AG10803 (cell line): ENCODE results near the gene WAC.

Experiments used
- DNase-seq: peaks from one replicate; pipeline ENCODE4 v3.0.0; 2010; ENCODE audit warnings: low read depth
- H3K4me3 ChIP-seq: 2 replicates; pipeline ENCODE4 v1.5.1; 2011; ENCODE audit warnings: mild to moderate bottlenecking, low read length, control low read depth
- TF ChIP-seq, protein P1 (sequence below): conservative IDR thresholded peaks from 2 replicates; pipeline ENCODE4 v1.5.1; 2011; ENCODE audit warnings: mild to moderate bottlenecking, low read length, control low read depth, inconsistent platforms

Gene WAC

DNA sequence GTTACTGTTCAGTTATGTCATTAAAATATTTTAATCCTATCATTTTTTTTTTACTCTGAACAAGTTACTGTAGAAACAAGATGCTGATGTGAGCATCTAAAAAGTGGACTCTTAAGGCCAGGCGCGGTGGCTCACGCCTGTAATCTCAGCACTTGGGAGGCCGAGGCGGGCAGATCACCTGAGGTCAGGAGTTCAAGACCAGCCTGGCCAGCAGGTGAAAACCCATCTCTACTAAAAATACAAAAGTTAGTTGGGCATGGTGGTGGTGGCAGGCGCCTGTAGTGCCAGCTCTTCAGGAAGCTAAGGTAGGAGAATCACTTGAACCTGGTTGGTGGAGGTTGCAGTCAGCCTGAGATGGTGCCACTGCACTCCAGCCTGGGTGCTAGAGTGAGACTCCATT is 2.9 kb downstream of the WAC start:
- TF ChIP-seq, protein P1, sequence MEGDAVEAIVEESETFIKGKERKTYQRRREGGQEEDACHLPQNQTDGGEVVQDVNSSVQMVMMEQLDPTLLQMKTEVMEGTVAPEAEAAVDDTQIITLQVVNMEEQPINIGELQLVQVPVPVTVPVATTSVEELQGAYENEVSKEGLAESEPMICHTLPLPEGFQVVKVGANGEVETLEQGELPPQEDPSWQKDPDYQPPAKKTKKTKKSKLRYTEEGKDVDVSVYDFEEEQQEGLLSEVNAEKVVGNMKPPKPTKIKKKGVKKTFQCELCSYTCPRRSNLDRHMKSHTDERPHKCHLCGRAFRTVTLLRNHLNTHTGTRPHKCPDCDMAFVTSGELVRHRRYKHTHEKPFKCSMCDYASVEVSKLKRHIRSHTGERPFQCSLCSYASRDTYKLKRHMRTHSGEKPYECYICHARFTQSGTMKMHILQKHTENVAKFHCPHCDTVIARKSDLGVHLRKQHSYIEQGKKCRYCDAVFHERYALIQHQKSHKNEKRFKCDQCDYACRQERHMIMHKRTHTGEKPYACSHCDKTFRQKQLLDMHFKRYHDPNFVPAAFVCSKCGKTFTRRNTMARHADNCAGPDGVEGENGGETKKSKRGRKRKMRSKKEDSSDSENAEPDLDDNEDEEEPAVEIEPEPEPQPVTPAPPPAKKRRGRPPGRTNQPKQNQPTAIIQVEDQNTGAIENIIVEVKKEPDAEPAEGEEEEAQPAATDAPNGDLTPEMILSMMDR: no peak
- no peak overlapping the region for H3K4me3 ChIP-seq
- no peak for DNase-seq

DNA sequence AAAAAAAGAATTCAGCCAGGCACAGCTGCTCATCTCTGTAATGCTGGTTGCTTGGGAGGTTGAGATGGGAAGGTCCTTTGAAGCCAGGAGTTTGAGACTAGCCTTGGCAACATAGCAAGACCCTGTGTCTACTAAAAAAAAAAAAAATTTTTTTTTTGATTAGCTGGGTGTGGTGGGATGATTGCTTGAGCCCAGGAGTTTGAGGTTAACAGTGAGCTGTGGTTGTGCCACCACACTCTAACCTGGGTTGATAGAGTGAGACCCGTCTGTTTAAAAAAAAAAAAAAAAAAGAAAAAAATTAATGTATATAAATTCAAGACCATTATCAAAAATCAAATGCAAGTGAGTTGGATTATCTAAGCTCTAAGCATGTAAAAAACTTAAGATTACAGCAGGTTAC is 5.7 kb downstream of the WAC start:
- no peak for DNase-seq
- TF ChIP-seq, protein P1: no peak
- no peak overlapping the region for H3K4me3 ChIP-seq

DNA sequence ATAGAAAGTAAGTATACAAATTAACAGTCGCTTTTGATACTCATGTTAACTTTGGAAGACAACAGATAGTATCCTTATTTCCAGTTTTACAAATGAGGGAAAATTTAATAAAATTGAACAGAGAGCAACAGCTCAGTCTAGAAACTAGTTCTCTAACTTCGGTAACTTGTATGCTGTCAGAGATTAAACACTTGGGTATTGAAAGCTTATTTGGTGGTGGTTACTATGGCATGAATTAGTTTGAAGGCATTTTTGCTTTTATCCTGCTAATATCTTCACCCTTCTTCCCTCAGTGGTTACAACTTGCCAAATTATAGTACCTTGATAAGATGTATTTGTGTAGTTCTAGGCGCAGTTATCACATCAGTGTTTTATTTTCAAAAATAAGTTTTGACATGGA is 7.2 kb downstream of the WAC start:
- no peak for DNase-seq
- no peak overlapping the region for H3K4me3 ChIP-seq
- TF ChIP-seq, protein P1: no peak

DNA sequence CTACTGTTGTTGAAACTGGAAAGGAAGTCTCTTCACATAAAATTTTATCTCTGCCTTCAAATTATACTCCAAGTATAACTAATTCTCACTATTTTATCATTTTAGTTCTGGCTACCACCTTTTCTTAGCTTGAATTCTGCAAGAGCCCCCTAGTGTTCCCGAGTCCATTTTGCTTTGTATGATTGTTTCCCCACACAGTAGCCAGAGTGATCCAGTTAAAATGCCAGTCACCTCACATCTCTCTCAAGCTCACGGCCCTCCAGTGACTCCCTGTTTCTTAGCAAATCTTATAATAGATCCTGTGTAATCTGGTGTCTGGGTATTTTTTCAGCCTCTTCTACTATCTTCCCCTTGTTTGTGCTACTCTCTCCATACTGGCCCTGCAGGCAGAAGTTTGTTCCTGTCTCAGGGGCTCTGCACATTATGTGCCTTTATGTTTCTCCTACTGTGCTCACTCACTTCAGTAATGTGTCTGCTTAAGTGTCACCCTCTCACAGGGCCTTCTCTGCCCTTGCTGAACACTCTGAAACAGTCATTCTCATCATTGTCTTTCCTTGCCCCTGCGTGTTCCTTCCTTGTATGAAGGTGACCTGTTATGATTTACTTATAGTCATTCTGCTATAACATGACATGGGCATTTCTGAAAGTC is 8.9 kb downstream of the WAC start:
- H3K4me3 ChIP-seq: no peak overlapping the region
- TF ChIP-seq, protein P1: no peak
- no peak for DNase-seq

DNA sequence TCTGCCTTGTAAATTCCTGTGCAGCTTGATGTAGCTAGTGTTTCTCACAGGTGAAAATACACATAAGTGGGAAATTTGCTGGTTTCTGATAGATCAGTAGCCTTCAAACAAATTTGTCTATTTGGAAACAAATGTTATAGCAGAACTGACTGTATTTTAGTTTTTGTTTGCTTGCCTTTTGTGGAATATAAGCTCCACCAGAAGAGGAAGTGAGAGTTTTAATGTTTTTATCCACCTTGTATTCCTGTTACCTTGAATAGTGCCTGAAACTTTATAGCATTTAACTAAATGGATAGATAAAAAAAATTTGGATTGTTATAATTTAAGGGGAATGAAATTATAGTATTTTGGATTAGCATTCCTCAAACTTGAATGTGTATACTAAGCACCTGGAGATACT is 9.8 kb downstream of the WAC start:
- TF ChIP-seq, protein P1: no peak
- no peak for DNase-seq
- no peak overlapping the region for H3K4me3 ChIP-seq

DNA sequence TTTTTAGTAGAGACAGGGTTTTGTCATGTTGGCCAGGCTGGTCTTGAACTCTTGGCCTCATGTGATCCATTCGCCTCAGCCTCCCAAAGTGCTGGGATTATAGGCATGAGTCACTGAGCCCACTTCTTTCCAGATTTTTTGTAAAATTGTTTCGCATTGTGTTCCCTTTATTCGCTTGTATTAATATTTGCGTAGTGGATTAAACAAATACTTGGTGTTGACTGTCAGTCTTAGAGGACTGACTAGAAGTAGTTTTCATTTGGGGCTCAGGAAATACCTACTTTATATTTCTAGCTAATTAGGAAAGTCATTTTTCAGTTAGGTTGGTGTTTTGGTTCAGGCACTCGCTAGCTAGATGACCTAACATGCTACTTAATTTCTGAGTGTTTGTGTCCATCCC is 11.1 kb downstream of the WAC start:
- DNase-seq: no peak
- no peak overlapping the region for H3K4me3 ChIP-seq
- TF ChIP-seq, protein P1: no peak

DNA sequence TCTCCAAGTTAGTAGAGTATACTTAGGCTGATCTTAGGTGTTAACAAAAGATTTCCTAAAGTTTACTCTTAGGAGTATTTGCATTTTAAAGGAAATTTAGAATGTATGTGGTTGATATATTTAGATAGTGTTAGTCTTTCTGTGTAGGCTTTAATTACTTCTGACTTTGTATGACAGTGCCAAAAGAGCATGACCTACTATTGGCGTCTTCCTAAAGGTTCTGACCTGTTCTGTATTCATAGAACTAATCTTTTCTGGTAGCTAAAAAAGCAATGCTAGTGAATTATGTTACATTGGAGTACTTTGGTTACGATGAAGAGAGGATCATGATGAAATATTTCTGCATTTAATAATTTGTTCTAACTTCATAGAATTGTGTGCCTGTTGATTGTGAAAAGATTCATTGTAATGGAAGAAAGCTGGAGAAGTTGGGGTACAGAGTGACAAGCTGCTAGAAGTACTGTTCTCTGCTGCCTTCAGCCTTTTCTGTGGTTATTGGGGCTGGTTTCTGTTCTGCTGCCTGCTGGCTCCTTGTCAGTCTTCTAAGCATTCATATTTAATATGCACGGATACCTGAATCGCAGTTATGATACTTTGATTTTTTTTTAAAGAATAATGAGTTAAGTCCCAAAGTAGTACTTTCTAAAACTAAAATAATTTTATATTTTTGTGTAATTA is 13.2 kb downstream of the WAC start:
- no peak for DNase-seq
- TF ChIP-seq, protein P1: no peak
- no peak overlapping the region for H3K4me3 ChIP-seq
